CD4-positive, alpha-beta T cell treated with Interleukin-6 at 100 ng/mL for 8 hours (primary cell): ENCODE results near the gene FOXR2.

Source experiments
- DNase-seq: peaks from one replicate; pipeline ENCODE4 v3.0.0-alpha.2; 2020; ENCODE audit warnings: mixed read lengths, low spot score

Gene FOXR2

GRCh38 chrX:55623100-55623499 lies at the start of gene FOXR2:
FOXR2 (plus strand) TSS chrX:55623400; CDS start chrX:55623712, 312 bp downstream.
- no peak for DNase-seq

GRCh38 chrX:55579115-55579514 lies 44.1 kb upstream of the FOXR2 start:
- DNase-seq, result no peak

- DNase-seq, result no peak
These were observed 40.8 kb upstream of the FOXR2 start for GRCh38 chrX:55582447-55582846.

GRCh38 chrX:55593296-55593695 lies 29.9 kb upstream of the FOXR2 start:
- DNase-seq, result no peak

- DNase-seq, result no peak
These were observed 29.4 kb upstream of the FOXR2 start for GRCh38 chrX:55593756-55594257.

- DNase-seq, result no peak
These were observed 24.9 kb upstream of the FOXR2 start for GRCh38 chrX:55598333-55598732.

- no peak for DNase-seq
These were observed 3.7 kb upstream of the FOXR2 start for GRCh38 chrX:55619547-55619946.

GRCh38 chrX:55624403-55624802 lies 1.2 kb downstream of the FOXR2 start:
- no peak for DNase-seq

GRCh38 chrX:55636109-55636508 lies 12.9 kb downstream of the FOXR2 start:
- no peak for DNase-seq

GRCh38 chrX:55638933-55639332 lies 15.7 kb downstream of the FOXR2 start:
- DNase-seq, result no peak

GRCh38 chrX:55640854-55641253 lies 17.7 kb downstream of the FOXR2 start:
- no peak for DNase-seq

- DNase-seq, result no peak
These were observed 25.2 kb downstream of the FOXR2 start for GRCh38 chrX:55648434-55648833.

GRCh38 chrX:55659931-55660330 lies 36.7 kb downstream of the FOXR2 start:
- no peak for DNase-seq

GRCh38 chrX:55663584-55663983 lies 40.4 kb downstream of the FOXR2 start:
- no peak for DNase-seq

- no peak for DNase-seq
These were observed 44.9 kb downstream of the FOXR2 start for GRCh38 chrX:55668084-55668483.
